Measurements from ENCODE around the gene CDC45.

Gene CDC45

GRCh38 chr22:19568337-19569275, 88.9 kb downstream of the CDC45 start:
- no peak for DNase-seq

GRCh38 chr22:19569276-19569640, 89.5 kb downstream of the CDC45 start:
- DNase-seq, result no peak

- DNase-seq, result no peak
Observed at GRCh38 chr22:19569976-19570375, 90.3 kb downstream of the CDC45 start.
